H1 (cell line): ENCODE measurements around the gene SLC39A6.

Experiments
- EGR1 ChIP-seq: IDR thresholded peaks from 2 replicates; pipeline ENCODE4 v1.6.1; 2011; ENCODE audit warnings: low read depth, low read length, borderline replicate concordance
- POLR2AphosphoS5 ChIP-seq: IDR thresholded peaks from 2 replicates; pipeline ENCODE4 v1.6.1; 2011; ENCODE audit warnings: low read depth, low read length
- RAD21 ChIP-seq, 2 experiments: IDR thresholded peaks in 1 of 2; conservative IDR thresholded peaks in 1 of 2; 2 replicates each; pipeline ENCODE4 v1.6.1; 2011; ENCODE audit warnings: low read depth in 2 of 2, low read length in 2 of 2, improper control_type of control experiment in 1 of 2, inconsistent platforms in 1 of 2, mild to moderate bottlenecking in 1 of 2, moderate library complexity in 1 of 2
- SRF ChIP-seq: IDR thresholded peaks from 2 replicates; pipeline ENCODE4 v1.6.1; 2011; ENCODE audit warnings: mild to moderate bottlenecking, low read depth, low read length, moderate library complexity
- YY1 ChIP-seq: IDR thresholded peaks from 2 replicates; pipeline ENCODE4 v1.6.1; 2011; ENCODE audit warnings: low read depth, mild to moderate bottlenecking, low read length
- TF ChIP-seq, protein P1 (sequence below), 3 experiments: IDR thresholded peaks; 1 replicate in 2 of 3; 2 replicates in 1 of 3; pipeline versions ENCODE4 v1.5.1 to v1.6.1; 2011; ENCODE audit warnings: low read length in 3 of 3, mild to moderate bottlenecking in 3 of 3, inconsistent platforms in 2 of 3, low read depth in 1 of 3, moderate library complexity in 1 of 3; ENCODE audit not compliant: insufficient read depth in 1 of 3; ENCODE audit errors: control extremely low read depth in 1 of 3

DNA sequence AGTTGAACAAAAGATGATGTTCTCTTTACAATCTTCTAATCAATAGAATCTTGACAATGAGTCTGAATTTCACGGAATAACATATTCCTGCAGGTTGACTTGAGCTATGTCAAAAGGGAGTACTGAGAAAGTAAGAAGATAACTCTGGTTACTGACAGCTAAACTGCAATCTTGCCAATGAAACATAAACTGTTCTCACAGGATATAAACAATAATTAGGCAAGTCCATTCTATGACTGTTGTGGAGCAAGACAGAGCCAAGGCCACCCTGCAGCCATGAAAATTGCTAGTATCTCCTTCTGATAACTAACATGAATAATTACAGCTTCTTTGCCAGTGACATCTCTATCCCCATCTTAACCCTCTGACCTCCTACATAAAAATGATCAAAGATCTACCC lies 55.5 kb downstream of the SLC39A6 start:
- TF ChIP-seq, protein P1, sequence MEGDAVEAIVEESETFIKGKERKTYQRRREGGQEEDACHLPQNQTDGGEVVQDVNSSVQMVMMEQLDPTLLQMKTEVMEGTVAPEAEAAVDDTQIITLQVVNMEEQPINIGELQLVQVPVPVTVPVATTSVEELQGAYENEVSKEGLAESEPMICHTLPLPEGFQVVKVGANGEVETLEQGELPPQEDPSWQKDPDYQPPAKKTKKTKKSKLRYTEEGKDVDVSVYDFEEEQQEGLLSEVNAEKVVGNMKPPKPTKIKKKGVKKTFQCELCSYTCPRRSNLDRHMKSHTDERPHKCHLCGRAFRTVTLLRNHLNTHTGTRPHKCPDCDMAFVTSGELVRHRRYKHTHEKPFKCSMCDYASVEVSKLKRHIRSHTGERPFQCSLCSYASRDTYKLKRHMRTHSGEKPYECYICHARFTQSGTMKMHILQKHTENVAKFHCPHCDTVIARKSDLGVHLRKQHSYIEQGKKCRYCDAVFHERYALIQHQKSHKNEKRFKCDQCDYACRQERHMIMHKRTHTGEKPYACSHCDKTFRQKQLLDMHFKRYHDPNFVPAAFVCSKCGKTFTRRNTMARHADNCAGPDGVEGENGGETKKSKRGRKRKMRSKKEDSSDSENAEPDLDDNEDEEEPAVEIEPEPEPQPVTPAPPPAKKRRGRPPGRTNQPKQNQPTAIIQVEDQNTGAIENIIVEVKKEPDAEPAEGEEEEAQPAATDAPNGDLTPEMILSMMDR (IDR thresholded peaks at IDR 0.05; ENCODE audit: control extremely low read depth in 1 of 3, insufficient read depth in 1 of 3, low read depth in 1 of 3, low read length in 3 of 3) = no peak
- TF ChIP-seq POLR2AphosphoS5 = no peak
- no peak for TF ChIP-seq YY1
- TF ChIP-seq EGR1 = no peak
- no peak for TF ChIP-seq SRF
- TF ChIP-seq RAD21 (IDR thresholded peaks at IDR 0.05 in 1 of 2, conservative IDR thresholded peaks at IDR 0.05 in 1 of 2; ENCODE audit: low read depth in 2 of 2, low read length in 2 of 2) = no peak
